ENCODE measurements around the gene VSTM2B.

Gene VSTM2B

DNA sequence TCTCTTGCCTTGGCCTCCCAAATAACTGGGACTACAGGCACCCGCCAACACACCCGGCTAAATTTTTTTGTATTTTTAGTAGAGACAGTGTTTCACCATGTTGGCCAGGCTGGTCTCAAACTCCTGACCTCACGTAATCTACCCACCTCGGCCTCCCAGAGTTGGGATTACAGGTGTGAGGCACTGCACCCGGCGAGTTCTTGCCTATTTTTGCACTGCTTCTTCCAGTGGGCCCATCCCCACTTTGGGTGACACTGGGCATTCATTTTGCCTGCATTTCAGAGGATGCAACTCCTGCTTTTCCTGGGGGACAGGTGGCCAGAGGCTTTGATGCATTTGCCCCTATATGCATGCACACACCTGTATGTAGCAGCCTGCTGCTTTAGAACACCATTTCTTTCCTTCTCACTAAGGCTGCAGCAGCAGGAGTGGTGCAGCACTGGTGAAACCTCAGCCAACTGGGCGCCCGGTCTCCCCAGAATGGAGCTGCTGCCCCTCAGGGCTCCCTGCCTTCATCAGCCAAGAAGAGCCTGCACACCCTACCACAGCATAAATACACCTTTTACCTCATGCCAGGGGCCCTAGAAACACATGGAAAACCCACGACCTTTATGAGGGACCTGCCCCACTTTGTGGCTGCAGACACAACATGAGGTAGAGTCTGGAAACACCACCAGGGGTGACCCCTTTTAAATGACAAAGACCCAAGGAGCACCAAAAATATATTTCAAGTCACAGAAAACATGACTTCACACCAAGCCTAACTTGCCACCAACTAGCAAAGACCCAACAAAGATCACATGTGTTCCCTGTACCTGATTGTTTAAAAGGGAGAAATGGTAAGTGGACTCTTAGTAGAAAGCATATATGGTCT, 43.5 kb downstream of the VSTM2B start:
- DNase-seq = peak; percentile 46

DNA sequence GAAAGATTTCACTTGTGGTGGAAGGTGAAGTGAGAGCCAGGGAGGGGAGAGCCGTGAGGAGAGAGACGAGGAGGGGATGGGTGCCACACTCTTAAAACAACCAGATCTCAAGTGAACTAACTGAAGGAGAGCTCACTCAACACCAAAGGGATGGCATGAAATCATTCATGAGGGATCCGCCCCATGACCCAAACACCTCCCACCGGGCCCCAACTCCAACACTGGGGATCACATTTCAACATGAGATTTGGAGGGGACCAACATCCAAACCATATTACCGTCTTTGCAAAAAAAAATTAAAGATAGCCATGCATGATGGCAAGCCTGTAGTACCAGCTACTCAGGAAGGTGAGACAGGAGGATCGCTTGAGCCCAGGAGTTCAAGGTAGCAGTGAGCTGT, 45.4 kb downstream of the VSTM2B start:
- DNase-seq = no peak

DNA sequence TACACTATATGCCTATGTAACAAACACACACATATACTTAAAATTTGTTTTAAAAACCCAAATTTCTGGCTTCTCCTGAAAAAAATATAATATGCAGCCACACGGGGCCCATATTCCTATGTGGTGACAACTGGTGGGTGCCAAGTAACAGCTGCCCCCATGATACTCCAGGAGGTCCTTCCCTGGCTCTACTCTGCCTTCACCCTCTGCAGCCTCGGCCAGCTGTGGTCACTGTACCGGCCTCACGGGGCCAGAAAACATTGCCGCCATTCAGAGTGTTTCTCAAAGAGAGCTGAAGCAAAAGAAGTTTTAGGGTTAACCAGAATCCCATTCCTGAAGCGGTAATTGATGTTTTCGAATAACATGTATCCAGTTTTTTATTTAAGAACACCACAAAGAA, 47.7 kb downstream of the VSTM2B start:
- DNase-seq = no peak

DNA sequence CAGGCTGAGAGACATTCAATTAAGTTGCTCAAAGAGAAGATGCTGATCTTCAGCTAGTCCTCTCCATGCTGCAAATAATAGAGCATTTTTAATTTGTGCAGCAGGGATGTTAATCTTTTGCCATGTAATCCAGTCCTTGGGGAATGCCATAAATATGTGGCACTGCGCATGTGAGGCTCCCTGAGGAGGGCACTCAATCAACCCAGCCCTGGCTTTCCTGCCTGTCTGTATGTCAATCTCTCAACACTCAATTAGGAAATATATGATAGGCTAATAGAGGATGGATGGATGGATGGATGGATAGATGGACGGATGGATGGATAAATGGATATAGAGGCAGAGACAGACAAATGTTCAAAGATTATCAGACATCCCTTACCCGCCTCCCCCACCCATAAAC, 48.7 kb downstream of the VSTM2B start:
- DNase-seq = no peak

DNA sequence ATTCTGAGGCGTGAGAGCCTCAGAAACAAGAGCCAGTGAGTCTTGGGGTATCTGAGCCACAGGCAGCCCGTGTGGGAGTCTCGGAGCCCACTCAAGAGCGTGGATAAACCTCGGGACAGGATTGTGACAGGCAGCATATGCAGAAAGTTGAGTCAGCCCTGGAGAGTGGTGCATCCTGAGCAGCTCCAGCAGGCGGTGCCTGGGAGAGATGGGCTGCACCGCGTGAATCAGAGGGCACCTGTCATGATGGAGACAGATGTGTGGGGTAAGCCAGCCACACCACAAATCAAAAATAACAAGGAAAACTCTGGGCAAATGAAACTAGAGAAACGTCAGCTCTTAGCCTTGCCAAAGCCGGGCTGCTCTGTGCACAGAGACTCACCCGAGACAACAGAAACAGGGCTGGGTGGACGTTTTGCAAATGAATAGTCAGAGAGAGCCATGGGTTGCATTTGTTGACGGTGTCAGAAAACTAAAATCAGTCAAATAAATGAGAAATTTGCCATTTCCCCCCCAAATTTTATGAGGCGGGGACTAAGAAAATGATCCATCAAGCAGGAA, 50.3 kb downstream of the VSTM2B start:
- no peak for DNase-seq

DNA sequence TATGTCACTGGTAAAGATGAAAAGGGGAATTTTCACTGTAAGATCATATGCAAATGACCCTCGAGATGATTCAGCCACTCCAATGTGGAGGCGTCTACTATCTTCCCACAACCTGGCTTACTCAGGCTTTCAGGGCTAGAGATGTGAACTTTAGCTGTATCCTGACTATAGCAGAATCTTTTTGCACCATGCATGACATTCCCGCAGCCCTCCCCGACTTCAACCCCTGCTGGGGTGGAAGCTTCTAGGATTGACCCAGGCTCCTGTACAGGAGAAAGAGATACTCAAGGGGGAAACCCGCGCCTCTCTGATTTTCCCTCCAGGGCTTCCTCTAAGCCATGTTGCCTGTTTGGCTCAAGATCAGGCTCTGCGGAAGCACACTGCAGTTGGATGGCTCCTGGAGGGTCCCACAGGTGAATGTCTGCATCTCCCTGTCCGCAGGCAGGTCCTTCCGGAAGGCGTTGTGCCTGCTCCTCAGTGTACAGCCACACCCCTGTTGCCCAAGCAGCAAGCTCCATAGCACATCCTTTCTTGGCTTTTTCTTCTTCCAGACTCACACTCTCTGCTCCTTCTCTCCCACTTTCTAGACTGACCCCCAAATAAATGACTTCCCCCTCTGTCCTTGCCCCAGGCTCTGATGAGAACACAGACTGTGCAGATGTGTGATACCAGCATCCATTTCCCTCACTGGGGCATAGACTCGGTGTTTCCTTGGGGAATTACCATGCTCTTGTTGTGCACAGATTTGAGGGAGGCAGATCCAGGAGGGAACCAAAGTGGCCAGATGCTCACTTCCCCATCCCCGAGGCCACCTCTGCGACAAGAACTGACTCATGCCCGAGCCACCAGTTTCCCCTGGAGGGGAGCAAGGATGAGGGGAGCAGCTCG, 51.2 kb downstream of the VSTM2B start:
- peak; percentile 69 for DNase-seq

DNA sequence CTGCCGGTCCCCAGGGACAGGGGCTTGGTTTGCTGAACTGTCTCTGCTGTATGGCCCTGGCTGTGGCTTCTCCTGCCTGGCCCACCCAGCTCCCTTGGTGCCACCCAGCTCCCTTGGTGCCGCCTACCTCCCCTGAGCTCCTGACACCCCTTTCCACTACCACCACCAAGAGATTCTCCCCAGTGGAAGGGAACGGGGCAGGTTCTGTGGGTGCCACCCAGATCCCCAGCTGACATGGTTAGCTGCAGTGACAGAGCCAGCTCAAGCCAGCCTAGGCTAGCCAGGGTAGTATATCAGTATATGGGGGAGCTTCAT, 51.8 kb downstream of the VSTM2B start:
- DNase-seq = no peak

DNA sequence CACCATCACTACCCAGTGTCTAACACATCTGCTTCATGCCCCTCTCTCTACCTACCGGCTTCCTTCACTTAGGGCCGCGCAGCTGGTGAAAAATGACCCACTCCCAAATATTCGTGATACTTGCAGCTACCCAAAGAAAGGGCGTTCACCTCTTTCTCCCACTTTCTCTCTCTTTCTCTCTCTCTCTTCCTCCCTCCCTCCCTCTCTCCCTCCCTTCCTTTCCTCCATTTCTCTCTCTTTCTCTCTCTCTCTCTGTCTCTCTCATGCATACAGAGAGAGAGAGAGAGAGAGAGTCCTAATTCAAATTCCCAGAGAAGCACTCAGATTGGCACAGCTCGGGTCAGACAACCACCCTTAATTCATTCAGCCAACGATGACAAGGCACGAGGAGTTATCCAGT, 52.6 kb downstream of the VSTM2B start:
- DNase-seq = no peak

DNA sequence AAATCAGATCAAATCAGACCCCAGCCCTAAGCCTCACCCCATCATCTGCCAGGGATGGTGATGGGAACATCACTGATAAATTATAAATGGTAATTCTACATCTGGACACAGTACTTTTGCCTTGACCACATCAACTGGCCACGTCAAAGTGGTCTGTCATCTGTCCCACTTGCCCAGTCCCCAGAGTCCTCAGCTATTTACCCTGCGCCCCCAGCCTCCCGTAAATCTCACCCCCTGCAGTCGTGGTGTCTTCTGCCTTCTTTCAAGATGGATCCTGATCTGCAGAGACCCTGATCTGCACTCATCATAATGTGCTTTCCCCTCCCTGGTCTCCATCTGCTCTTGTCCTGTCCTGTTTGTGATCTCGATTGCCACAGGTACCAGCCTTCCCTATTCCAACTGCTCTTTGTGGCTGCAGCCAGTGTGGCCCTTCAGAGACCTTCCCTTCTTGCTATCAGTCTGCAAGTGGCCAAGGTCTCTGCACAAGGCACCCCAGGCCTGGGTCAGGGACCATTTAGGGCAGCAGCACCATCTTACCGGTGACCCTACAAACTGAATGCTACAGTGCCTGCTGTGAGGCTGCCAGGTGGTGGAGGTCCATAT, 53.6 kb downstream of the VSTM2B start:
- no peak for DNase-seq

DNA sequence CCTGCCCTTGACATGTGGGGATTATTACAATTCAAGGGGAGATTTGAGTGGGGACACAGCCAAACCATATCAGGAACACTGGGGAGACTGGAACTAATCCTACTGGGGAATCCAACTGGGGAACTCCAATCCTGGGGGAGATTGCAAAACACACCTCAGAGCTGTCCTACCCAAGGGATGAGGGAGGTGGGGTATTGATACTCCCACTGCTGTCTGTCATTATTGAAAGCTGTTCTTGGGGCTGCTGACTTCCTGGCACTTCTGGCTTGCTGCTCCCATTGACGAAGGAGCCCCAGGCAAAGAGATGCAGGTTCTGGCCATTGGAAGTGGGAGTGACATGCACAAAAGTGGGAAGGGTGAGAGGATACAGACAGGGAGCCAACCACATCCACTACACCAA, 55.6 kb downstream of the VSTM2B start:
- DNase-seq = no peak

DNA sequence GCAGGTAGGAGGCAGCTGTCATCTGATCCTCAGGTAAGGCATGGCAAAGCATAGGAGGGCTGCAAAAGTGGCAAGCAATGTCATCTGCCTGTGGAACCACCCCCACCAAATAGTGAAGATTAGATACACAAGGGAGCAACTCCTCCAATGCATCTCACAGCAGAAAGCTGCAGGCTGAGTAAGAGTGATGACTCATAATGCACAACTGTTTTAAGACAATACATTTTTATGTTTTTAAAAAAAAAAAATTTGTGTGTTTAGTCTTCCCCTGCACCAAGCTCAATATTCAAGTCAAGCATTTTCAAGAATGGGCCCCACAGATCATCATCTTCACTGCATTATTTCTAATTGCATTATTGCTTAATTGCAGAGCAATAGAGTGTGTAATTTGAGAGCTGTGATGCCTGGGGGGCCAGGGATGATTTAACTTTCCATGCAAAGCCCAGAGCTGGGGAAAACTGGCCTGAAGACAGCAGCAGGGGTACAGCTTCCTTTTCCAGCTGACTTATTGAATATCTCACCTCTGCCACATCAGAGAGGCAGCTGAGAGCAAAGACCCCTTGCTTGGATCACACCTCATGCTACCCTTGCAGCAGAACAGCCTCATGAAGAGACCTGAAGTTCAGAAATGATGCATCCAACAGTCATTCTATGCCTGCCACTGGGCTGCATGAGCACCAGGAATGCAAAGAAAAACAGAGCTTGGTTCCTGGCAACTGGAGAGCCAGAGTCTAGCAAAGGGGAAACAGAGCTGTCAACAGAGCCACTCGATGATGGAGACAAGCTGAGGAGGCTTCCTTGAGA, 57.6 kb downstream of the VSTM2B start:
- no peak for DNase-seq

DNA sequence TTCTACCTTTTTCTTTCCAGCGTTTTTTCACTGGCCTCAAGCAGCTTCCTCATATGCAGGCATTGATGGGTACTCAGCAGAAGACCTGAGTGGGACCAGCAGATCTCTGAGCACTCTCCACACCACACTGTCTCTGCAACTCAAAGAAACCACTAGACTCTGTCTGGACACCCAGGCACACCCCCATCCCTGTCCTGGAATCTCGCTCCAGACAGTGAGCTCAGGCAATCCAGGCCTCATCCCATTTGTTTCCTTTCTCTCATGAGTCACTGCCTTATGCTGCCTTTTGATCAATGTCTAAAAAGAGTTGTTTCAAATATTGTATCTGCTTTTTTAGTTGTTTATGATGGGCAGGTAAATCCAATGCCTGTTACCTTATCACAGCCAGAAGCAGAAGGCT, 60.6 kb downstream of the VSTM2B start:
- no peak for DNase-seq

DNA sequence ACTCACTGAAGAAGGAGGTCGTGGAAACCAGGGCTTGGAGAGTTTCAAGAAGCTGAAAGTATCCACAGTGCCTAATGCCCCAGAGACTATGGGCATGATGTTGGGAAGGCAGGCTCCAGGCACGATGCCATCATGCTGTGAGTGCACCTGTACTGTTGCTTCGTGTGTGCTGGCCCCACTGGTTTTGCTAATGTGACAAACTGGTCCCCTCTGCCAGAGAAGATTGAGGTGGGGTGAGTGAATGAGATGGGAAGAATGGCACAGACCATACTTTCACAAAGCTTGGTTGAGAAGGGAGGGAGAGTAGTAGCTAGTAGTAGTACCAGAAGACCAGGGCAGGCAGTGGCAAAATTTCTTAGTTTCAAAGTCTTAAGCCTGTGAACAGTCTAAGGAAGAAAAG, 61.3 kb downstream of the VSTM2B start:
- no peak for DNase-seq

DNA sequence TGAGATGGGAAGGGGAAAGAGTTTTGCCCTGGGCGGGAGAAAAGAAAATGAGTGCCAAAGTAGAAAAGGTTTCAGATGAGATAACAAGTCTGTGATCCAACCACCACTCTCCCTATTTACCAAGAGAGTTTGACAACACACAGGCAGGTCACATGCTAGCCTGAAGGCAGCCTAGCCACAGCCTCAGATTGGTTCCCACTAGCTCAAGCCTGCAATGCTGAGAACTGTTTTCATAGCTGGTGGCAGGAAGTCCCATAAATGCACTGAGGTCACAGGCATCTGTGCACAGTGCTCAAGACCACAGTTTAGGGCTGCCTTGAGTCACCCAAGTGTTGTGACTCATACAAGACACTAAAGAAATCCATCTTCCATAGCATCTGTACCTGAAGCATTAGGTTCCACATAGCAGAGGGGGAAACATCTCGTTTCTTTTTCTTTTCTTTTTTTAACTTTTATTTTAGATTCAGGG, 61.8 kb downstream of the VSTM2B start:
- DNase-seq = peak; percentile 83

DNA sequence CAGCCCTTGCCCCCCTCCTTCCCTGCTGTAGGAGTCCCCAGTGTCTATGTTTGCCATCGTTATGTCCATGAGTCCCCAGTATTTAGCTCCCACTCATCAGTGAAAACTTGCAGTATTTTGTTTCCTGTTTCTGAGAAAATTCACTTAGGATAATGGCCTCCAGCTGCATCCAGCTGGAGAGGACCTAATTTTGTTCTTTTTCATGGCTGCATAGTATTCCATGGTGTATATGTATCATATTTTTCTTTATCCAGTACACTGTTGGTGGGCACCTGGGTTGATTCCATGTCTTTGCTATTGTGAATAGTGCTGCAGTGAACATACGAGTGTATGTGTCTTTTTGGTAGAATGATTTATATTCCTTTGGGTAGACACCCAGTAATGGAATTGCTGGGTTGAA, 62.3 kb downstream of the VSTM2B start:
- DNase-seq = no peak

DNA sequence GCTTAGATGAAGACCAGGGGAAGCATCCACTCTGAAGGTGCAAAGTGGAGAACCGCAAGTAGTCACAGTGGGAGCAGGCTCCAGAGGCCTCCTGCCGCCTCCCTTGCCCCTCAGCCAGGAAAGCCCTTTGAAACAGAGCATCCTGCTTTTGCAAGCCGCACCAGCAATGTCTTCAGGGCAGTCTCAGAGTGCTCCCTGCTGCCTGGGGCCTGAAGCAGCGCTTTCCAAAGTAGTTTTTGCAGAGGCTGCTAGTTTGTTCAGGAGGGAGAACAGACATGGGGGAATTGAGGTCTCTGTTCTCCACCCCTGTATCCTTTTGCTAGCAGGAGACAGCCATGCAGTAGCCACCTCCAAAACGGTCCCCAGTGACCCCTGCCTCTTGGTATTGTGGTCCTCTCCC, 64.5 kb downstream of the VSTM2B start:
- peak; percentile 50 for DNase-seq

DNA sequence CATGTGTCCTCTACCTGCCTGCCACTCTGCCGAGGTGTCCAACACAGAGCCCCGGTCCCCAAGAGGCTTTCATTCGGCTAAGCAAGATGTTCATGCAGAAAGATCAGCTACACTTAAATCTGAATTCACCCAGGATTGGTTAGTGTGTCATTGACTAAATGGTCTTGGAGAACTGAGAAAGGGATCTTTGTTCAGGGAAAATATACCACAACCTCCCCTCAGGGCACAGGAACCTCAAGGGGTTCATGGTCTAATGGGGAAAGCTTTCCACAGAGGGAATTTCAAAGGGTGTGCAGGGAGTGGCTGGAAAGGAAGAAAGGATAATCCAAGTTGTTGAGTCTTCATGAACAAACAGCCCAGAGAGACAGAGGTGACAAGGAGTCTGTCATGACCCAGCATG, 65.9 kb downstream of the VSTM2B start:
- DNase-seq = no peak

DNA sequence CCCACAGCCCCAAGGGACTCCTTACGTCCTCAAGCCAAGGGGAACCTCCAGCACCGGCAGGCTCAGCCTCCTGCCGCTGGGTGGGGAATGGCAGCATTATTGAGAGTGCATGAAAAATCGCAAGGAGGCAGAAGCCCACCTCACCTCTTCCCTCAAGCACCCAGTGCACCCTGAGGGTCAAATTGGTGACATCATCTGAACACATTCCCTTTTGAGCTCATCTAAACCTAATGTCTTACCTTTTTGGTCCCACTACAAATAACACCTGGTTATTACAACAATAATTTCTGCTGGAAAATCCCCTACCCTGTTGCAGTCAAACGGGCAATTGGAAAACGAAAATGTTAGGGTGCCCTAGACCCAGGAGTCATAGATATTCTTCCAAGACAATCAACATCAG, 68.1 kb downstream of the VSTM2B start:
- DNase-seq = peak; percentile 9

DNA sequence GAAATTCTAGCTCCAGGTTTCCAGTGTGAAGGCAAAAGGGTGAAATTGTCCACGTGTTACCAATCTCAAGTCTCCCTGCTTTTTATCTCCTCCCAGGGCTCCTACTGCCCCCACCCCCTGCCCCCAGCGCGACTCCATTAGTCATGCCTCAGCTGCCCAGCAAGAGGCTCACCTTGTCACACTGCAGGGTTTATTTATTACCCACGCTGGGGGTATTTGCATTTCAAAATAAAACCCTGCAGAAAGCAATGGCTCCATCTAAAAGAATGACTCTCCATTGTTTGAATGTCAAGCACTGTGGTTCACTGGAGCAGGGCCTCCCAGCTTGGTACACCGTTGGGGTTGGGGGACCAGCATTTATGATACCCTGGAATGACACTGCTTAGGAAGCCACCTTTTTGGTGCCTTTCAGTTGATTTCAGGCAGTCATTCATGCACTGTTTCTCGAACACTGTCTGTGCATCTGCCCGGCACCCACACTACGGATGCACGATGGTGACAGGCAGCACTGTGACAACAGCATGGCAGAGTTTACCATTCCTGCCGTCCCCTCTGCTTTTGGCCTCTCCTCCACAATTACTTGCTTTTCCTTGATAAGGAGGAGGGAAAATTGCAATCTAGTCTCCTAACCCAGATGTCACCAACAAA, 70.4 kb downstream of the VSTM2B start:
- peak; percentile 41 for DNase-seq

DNA sequence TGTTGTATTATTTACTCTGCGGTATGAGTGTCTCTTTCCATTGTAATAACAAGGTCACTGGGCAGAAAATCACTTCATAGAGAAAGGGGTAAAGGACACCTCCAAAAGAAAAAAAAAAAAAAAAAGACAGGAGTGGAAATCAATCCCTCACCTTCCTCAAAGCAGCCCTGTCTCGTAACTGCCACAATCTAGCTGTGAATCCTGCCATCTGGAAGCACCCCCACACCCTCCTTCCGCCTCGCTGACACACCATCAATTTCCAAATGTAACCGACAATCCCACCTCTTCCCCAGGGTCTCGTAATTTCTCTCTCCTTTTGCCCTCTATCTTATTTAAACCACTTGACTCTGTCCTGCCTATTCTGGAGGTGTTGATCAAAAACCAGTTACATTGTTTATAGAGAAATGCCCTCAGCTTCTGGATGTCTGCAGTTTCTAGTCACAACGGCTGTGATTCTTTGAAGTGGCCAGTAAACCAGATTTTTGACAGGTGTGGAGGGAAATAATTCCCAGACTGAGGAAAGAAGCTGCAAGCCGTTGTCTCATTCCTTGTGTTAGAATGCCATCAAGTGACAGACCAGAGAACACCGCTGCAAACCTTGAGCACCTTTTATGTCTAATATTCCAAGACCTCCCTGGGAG, 71.2 kb downstream of the VSTM2B start:
- DNase-seq = peak; percentile 19

DNA sequence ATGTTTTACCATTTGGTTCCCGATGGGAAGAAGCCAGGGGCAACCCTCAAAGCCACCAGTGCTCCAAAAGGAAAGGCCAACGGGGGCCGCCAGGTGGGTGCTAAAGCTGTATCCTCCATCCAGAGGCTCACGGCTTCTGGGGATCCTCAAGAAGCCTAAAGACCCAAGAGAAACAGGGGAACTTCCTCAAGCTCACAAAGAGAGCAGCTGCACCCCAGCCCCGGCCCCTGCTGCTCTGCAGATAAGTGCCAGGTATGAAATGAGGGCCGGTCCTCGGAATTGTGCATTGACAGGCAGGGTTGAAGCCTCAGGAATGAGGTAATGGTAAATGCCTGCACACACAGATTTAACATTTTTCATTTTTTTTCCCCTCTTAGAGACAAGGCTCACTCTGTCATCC, 72.2 kb downstream of the VSTM2B start:
- DNase-seq = peak; percentile 17

Data from activated effector memory CD4-positive, alpha-beta T cell treated with anti-CD3 and anti-CD28 coated beads, Interleukin-2, amount 50 U/mL, for 16 hours (primary cell).